T follicular helper cell (primary cell): ENCODE measurements around the gene LRP4.
A peak's percentile ranks its signal among the peaks of the same experiment; 100 is the strongest.

Experiments
- DNase-seq: peaks from one replicate; pipeline ENCODE4 v3.0.0-alpha.2; 2020; ENCODE audit warnings: low read depth

LRP4 gene

DNA sequence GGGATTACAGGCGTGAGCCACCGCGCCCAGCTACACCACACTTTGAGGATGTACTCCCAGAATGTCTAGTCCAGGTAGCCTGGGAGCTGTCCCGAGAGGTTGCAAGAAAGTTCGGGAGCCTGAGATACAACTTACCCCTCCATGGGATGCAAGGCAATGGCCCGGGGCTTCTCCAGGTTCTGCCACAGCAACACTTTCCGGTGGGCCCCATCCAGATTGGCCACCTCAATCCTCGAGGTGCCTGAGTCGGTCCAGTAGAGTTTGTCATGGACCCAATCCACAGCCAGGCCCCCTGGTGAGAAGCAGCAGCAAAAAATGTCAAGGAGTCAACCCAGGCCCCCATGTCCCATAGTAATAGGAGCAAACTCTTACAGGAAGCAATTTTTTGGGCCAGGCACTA, 25.5 kb downstream of the LRP4 start:
- DNase-seq, result no peak

DNA sequence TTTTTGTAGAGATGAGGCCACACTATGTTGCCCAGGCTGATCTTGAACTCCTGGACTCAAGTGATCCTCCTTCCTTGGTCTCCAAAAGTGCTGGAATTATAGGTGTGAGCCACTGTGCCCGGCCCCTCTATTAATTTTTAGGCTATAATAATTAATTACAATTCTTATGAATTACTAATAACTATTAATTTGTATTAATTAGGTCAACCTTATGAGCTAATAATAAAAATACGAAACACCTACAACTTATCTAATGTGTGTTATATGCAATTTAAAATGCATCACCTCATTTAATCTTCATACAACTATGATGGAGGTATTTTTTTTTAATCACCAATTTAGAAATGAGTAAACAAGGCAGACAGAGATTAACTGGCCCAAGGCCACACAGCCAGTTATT, 26.2 kb downstream of the LRP4 start:
- DNase-seq, result no peak

DNA sequence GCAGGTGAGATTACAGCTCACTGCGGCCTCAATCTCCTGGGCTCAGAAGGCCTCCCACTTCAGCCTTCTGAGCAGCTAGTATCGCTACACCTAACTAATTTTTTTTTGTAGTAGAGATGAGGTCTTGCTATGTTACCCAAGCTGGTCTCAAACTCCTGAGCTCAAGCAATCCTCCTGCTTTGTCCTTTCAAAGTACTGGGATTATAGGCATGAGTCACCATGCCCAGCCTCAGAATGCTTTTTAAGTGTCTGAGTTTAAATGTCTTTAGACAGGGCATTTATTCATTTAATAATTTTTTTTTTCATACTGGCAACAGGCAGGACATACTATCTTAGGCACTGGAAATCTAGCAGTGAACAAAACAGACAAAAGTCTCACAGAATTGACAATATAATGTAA, 27.7 kb downstream of the LRP4 start:
- DNase-seq, result no peak

DNA sequence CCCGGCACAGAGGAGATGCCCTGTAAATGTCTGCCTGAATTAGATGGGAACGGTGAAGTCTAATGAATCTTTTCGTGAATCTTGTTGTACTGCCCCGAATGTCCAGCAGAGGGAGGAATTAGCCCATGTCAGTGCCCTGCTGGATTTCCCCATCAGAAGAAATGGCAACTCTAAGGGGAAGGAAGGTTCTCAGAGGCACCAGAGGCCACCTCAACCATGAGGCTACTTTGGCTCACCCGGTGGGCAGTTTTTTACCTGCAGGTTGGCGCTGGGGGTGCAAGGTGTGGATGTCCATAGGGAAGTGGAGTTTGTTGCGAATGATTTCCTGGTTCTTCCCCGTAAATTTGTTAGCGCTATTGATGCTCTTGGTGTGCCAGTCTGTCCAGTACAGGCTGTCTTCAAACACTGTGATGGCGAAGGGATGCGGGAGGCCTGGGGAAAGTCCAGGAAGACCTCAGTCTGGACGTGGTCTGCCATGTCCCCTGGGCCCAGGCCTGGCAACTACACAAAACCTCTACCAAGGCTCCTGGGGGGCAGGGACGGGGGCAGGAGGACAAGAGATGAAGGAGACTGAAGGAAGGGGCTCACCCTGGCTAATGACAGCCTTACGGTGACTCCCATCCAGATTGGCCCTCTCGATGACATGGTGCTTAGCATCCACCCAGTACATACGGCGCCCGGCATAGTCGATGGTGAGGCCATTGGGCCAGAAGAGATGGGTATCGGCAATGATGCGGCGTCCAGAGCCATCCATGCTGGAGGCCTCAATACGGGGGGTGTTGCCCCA, 28.5 kb downstream of the LRP4 start:
- DNase-seq, result peak; percentile 60

GRCh38 chr11:46889251-46889650, 29.1 kb downstream of the LRP4 start:
- DNase-seq, result no peak

DNA sequence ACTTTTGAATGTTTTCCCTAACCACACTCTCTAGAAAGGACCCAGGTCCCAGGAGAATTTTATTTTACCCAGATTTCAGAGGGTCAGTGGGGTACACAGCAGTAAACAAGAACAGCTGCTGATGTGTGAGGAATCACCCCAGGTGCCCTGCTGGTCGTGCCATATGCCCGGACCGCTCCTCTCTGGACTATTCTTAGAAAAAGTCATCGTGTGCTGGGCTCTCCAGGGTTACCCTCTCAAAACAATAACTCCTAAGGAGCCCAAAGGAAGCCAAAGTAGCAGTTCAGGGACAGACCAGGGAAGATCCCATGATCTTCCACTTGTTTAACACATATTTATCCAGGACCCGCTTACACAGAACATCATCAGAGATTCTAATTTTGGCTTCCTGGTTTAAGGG, 29.7 kb downstream of the LRP4 start:
- DNase-seq, result no peak

DNA sequence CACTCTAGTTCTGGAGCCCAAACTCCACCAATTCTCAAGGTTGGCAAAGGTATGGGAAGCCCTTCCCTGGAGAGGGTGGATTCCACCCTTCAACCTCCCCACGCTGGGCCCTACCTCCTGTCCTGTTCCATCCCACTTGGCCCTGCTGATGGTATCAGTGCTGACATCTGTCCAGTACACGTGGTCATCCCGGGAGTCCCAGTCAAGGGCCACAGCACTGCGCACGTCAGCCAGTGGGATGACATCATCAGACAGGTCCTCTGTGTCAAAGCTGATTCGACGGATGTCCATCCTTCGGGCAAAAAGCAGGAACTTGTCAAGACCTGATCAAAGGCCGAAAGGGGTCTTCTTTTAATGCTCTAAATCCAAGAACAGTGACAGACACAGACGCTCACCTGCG, 32.1 kb downstream of the LRP4 start:
- no peak for DNase-seq

- DNase-seq, result no peak
Observed at GRCh38 chr11:46879056-46879585, 39.2 kb downstream of the LRP4 start.

DNA sequence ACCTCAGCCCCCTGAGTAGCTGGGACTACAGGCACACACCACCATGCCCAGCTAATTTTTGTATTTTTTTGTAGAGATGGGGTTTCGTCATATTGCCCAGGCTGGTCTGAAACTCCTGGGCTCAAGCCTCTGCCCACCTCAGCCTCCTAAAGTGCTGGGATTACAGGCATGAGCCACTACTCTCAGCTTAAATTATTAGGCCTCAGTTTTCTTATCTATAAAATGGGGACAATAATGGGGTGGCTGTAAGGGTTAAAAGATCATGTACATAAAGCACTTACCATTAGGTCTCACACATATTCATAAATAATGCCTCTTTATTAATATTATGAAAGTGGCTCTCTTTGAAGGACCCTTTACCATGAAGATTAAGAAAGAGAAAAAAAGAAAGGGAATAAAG, 40.8 kb downstream of the LRP4 start:
- DNase-seq, result no peak

DNA sequence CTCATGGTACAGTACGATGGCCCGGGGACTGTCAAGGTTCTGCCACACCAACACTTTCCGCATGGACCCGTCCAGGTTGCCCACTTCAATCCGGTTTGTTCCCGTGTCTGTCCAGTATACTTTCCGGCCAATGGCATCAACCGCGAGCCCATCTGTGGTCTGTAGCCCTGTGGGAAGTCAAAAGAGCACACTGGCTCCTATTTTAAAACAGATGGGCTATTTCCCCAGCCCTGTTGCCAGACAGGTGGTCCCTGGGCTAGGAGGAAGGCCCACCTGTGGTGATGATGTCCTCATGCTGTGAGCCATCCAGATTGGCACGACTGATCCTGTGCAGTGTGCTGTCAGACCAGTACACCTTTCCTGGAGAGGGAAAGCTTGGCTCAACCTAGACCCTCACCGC, 41.9 kb downstream of the LRP4 start:
- DNase-seq, result no peak

- DNase-seq, result no peak
Observed at GRCh38 chr11:46874586-46874985, 43.8 kb downstream of the LRP4 start.

DNA sequence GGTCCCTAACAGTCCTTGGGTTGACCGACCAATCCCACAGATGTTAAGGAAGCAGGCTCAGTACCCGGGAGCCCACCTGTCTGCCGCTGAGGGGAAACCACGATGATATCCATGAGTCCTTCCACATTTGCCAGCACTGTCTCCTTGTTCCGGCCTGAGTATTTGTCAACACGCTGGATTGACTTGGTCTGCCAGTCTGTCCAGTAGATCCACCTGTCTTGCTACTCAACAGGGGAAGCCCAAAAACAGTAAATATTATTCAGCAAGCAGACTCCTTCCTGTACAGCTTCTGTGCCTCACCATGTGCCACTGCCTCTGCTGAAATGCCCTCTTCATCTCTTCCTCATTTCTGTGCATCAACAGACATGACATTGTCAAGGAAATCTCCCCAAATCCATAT, 49.4 kb downstream of the LRP4 start:
- no peak for DNase-seq

- DNase-seq, result no peak
Observed at GRCh38 chr11:46865340-46865739, 53.0 kb downstream of the LRP4 start.

GRCh38 chr11:46860218-46860617, 58.1 kb downstream of the LRP4 start:
- DNase-seq, result no peak

- no peak for DNase-seq
Observed at GRCh38 chr11:46858920-46859546, 59.3 kb downstream of the LRP4 start.

DNA sequence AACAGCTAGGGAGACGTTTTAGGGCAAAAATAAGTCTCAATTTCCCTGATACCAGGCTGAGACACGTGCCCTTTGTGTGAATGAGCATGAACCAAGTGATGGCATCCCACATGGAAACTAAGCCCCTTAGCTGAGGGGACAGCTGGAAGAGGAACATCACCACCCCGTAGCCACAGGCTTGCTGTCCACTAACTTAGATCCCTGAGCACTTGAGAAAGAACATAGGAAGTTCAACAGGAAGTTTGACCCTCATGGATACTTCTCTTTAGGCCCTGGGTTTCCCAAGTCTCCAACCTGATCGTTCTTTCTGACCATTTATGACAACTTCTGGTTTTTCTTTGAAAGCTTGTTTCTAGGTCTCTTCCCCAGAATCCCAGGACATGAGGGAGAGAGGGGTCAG, 60.7 kb downstream of the LRP4 start:
- DNase-seq, result no peak

DNA sequence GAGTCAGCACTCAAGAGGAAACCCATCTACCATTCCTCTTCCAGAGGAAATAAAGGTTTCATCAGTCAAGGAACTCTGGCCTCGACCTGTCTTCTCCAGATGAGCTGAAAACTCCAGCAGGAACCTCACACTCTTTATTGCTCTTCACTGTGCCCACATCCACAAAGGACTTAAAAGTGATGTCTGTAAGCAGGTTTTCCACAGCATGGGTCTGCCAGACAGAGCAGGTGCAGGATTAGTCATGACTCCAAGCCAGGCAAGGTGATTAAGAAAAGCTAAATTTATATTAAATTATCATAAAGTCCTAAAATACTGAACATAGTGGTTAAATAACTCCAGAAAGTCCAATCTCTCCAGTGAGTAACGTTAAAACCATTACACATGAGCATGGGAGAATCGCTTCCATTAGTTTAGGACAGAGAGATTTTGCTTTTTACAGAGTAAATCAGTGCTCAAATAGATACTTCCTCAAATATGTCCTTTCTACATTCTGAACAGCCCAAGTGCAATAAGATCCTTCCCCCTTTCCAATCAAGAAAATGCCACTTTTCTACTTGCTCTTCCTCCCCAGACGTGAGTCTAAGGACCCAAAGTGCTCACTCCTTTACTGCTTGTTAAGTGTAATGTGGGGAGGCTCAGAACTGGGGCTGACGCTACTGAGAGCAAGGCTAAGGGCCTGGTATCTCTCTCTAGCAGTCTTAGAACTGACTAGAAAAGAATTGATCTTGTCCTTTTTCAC, 61.6 kb downstream of the LRP4 start:
- DNase-seq, result no peak

- DNase-seq, result no peak
Observed at GRCh38 chr11:46855863-46856262, 62.5 kb downstream of the LRP4 start.

- DNase-seq, result no peak
Observed at GRCh38 chr11:46855167-46855566, 63.2 kb downstream of the LRP4 start.

GRCh38 chr11:46850829-46851380, 67.4 kb downstream of the LRP4 start:
- no peak for DNase-seq

GRCh38 chr11:46849631-46850030, 68.7 kb downstream of the LRP4 start:
- DNase-seq, result no peak

DNA sequence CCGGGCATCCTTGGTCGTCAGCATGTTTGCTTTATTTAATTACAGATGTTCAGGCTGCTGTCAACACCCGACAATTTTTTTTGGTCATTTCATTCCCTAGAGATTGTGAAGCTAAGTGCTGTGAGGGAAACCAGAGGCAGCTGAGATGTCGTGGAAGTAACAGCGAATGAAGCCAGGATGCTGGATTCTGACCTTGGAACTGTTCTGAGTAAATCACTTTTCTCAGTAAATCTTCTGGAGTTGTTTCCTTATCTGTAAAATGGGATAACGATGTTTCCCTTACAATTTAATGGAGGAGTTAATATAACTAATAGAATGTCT, 71.9 kb downstream of the LRP4 start:
- DNase-seq, result no peak
